ENCODE results near the gene TSSC4.

The TSSC4 gene

GRCh38 chr11:2444821-2445745 lies 44.5 kb downstream of the TSSC4 start, which contains the start of gene KCNQ1:
TSS of gene KCNQ1 (plus strand) at chr11:2445008. CDS start at chr11:2445099, 91 bp downstream.
- POLR2A ChIA-PET = no interaction called here
- CTCF ChIA-PET = interaction anchor here (0.6 kb wide), 1 partner anchor 259 kb away, joined by 3 read pairs; no protein-coding TSS in a partner anchor
- peak; percentile 83 for DNase-seq (ENCODE audit: extremely low spot score)
- TF ChIP-seq L3MBTL2 (conservative IDR thresholded peaks at IDR 0.05) = peak; percentile 38; the same call in 1 of the 2 replicates
- no peak for TF ChIP-seq SP1 (IDR thresholded peaks at IDR 0.05)

GRCh38 chr11:2445746-2446551 lies 45.4 kb downstream of the TSSC4 start:
- DNase-seq (ENCODE audit: extremely low spot score) = no peak
- TF ChIP-seq ARNT (IDR thresholded peaks at IDR 0.05) (no peak), TARDBP (IDR thresholded peaks at IDR 0.05) (no peak), FOXM1 (IDR thresholded peaks at IDR 0.05; ENCODE audit: borderline replicate concordance) (no peak), SUZ12 (IDR thresholded peaks at IDR 0.05) (no peak)
- ChIA-PET CTCF (interaction anchor here (0.6 kb wide), 1 partner anchor 260 kb away, joined by 3 read pairs; no protein-coding TSS in a partner anchor), POLR2A (no interaction called here)

GRCh38 chr11:2446590-2447252 lies 46.2 kb downstream of the TSSC4 start:
- POLR2A ChIA-PET = no interaction called here
- no peak for DNase-seq (ENCODE audit: extremely low spot score)
- CTCF ChIA-PET = no interaction called here
- TF ChIP-seq ZNF384 (IDR thresholded peaks at IDR 0.05) (no peak), ELF4 (IDR thresholded peaks at IDR 0.05) (no peak), HDGF (IDR thresholded peaks at IDR 0.05; ENCODE audit: borderline replicate concordance) (no peak), LEF1 (IDR thresholded peaks at IDR 0.05; ENCODE audit: borderline replicate concordance) (no peak), BHLHE40 (IDR thresholded peaks at IDR 0.05; ENCODE audit: borderline replicate concordance) (no peak), CTBP1 (IDR thresholded peaks at IDR 0.05; ENCODE audit: borderline replicate concordance) (no peak), FOXM1 (IDR thresholded peaks at IDR 0.05; ENCODE audit: borderline replicate concordance) (no peak), SUZ12 (IDR thresholded peaks at IDR 0.05) (no peak), NFRKB (IDR thresholded peaks at IDR 0.05) (no peak), SP1 (IDR thresholded peaks at IDR 0.05) (no peak), FOXK2 (IDR thresholded peaks at IDR 0.05) (no peak)
- TF ChIP-seq, protein P1, sequence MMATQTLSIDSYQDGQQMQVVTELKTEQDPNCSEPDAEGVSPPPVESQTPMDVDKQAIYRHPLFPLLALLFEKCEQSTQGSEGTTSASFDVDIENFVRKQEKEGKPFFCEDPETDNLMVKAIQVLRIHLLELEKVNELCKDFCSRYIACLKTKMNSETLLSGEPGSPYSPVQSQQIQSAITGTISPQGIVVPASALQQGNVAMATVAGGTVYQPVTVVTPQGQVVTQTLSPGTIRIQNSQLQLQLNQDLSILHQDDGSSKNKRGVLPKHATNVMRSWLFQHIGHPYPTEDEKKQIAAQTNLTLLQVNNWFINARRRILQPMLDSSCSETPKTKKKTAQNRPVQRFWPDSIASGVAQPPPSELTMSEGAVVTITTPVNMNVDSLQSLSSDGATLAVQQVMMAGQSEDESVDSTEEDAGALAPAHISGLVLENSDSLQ (IDR thresholded peaks at IDR 0.05) = no peak

GRCh38 chr11:2447253-2447950 lies 46.9 kb downstream of the TSSC4 start:
- DNase-seq (ENCODE audit: extremely low spot score) = no peak
- TF ChIP-seq SP1 (IDR thresholded peaks at IDR 0.05) (no peak), BHLHE40 (IDR thresholded peaks at IDR 0.05; ENCODE audit: borderline replicate concordance) (no peak), ARNT (IDR thresholded peaks at IDR 0.05) (no peak), CTBP1 (IDR thresholded peaks at IDR 0.05; ENCODE audit: borderline replicate concordance) (no peak), SUZ12 (IDR thresholded peaks at IDR 0.05) (no peak)
- POLR2A ChIA-PET = no interaction called here
- CTCF ChIA-PET = no interaction called here

GRCh38 chr11:2447951-2448650 lies 47.6 kb downstream of the TSSC4 start:
- ChIA-PET POLR2A (no interaction called here), CTCF (no interaction called here)
- DNase-seq (ENCODE audit: extremely low spot score) = no peak
- TF ChIP-seq FOXA1 (IDR thresholded peaks at IDR 0.05) (no peak), BHLHE40 (IDR thresholded peaks at IDR 0.05; ENCODE audit: borderline replicate concordance) (no peak), SUZ12 (IDR thresholded peaks at IDR 0.05) (no peak), SP1 (IDR thresholded peaks at IDR 0.05) (no peak), ELF4 (IDR thresholded peaks at IDR 0.05) (no peak), LEF1 (IDR thresholded peaks at IDR 0.05; ENCODE audit: borderline replicate concordance) (no peak), L3MBTL2 (conservative IDR thresholded peaks at IDR 0.05) (no peak)
- TF ChIP-seq, protein P1 (IDR thresholded peaks at IDR 0.05) = no peak

Data from HEK293T (cell line).